NCI-H2107 (cell line): Measurements from ENCODE around the gene ACOT7.
"Not testable (repeated sequence)": the region's sequence is repeated elsewhere in the genome, so short reads cannot be mapped to it uniquely, and the experiment has no call there.

ENCODE experiments used
- DNase-seq: peaks from one replicate; lab custom pipeline; 2025; lab: John Stamatoyannopoulos, UW

ACOT7 gene

DNA sequence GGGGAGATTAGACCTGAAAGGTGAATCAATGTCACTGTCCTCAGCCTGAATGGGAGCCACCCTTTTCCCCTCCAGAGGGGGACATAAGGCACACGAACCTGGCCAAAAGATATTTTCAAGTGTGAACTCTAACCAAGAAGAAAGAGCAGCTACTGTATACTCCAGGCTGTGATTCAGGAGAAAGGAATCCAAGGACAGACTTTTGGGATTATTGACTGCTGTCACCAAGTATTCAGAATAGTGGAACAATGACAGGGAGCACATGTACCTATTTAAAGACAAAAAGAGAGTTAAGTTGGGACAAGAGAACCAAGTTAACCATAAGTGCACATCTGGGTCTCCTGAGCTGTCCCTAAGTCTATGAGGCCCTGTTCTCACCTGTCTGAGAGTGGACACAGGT, 160.2 kb downstream of the ACOT7 start:
- no peak for DNase-seq

DNA sequence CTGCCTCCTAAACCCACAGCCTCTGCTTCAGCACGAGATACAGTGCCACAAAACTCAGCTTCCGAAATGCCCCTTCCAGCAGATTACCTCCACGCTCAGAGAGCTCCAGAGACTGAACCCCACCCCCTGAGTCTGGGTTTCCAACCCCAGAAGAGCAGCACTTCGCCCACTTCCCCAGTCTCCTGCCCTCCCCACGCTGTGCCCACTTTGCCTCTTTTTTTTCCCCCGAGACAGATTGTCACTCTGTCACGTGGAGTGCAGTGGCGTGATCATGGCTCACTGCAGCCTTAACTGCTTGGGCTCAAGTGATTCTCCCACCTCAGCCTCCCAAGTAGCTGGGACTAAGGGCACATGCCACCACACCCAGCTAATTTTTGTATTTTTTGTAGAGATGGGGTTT, 167.9 kb downstream of the ACOT7 start:
- DNase-seq, result no peak

DNA sequence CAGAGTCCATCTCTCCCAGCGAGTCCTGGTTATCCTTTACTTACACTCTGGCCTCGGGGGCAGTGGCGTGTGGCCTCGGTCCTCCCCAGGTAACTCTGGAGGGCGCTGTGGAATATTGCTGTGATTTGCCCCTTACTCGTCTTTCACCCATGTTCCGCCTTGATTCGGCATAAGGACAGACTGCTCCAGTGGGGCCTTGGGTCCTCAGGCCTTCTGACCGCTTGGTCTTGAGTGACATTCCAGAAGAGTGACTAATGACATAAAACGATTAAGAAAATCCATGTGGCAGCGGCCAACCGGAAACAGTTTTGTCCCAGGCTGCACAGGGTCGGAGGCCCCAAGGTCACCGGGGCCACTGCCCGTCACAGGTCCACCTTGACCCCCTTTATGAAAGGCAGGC, 168.8 kb downstream of the ACOT7 start:
- no peak for DNase-seq

DNA sequence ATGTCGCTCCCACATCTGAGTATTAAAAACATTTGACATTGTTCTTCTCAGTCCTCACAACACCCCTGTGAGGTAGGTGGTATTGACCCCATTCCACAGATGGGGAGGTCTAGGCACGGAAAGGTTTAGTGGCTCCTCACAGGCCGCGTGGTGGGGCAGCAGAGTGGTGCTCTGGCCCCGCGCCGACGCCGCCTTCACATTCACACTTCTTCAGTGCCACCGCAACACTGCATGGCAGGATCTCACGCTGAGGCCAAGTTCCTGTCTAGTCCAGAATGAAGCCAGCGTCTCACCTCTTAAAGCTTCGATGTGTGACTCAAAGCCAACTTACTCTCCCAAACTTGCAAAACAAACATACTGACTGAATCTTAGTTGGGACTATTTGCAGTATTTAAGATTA, 169.9 kb downstream of the ACOT7 start:
- no peak for DNase-seq

DNA sequence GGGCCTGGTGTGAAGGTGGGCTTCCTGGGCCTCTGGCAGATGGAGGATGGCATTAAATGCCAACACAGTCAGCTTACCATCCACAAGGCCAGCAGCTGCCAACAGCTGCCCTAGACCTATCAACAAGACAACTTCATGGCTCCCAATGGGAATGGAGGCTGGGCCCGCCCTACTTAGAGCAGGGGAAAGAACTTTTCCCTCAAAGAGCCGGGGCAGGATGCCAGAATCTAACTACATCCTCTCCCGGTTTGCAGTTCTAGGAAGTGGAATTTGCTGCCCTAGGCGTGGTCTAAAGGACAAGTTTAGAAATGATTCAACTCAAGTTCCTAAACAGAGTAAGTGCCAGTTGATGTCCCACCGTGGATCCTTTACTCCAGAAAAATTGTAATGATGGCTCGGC, 170.9 kb downstream of the ACOT7 start:
- no peak for DNase-seq

DNA sequence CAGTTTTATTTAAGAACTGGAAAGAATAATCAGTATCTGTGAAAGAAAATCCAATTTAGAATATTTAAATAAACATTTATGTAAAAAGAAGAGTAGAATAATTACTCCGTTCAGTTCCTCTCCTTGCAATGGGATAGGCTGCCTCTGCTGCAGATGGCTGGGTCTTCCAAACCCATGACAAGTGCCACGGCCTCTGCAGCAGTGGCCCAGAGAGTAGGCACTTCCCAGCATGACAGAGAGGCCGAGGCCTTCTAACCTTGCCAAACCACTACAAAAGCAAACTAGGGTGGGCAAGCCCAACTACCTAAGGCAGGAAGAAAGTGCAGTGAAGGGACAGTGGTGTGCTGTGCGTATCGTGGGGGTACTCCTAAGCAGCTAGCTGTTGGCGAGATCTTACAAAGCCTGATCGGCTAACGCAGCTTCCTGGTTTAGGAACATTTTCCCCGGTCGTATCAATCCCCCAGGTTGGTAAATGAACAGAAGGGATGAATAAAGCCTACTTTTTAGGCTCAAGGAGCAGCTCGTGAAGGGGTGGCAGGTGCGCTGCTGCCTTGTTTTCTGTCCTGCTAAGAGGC, 172.3 kb downstream of the ACOT7 start:
- no peak for DNase-seq

DNA sequence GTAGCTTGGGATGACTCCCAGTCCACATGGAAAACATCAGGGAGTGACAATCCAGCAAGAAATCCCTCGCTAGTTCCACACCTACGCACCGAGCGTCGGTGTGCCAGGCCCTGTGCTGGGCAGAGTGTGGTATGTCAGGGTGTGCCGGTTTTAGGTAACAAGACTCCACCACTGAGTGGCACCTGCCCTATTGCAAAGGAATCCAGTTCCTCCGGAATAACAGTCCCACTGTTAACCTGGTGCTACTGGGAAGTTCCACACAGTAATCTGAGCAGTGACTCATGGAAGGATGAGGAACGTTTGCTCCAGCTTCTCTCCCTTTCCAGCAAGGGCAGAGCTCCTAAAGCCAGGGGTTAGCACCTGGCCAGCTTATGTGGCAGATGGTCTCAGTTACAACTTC, 173.3 kb downstream of the ACOT7 start:
- no peak for DNase-seq

DNA sequence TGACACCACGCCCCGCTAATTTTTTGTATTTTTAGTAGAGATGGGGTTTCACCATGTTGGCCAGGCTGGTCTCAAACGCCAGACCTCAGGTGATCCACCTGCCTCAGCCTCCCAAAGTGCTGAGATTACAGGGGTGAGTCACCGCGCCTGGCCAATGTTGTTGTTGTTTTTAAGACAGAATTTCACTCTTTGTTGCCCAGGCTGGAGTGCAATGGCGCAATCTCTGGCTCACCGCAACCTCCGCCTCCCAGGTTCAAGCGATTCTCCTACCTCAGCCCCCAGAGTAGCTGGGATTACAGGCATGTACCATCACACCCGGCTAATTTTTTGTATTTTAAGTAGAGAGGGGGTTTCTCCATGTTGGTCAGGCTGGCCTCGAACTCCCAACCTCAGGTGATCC, 173.9 kb downstream of the ACOT7 start:
- DNase-seq, result not testable (repeated sequence)

DNA sequence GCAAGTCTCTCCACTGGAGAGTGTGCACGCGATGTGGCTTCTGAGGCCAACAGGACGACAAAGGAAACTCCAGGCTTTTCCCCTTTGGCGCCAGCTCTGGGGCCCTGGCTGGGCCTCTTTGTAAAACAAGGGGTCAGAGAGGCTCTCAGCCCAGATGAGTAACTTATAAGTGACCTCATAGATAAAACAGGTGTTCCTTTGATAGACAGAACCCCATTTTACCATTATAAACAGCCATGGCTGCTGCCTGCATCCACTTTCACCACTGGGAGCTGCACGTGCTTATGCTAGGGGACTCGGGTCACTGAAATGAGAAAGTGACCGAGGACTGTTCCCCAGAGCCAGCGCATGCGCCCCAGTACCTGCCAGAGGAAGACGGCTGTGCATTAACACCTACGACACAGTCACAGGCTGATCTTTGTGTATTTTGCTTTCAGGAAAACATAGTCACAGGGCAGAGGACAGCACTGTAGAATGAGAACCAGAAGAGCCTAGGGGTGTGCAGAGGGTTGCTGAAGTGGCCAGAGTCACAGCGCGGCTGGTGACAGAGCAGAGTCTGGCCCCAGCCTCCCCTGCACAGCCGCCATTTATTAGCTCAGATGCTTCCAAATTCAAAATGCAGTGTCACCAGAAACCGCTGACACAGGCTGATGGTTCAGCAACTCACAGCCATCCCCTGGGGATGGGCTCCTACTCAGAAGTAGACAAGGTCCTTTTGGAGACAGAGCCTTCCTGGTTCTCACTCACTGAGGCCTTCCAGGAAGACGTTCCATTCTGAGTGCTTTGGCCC, 175.0 kb downstream of the ACOT7 start:
- DNase-seq, result no peak
